ENCODE results near the gene PPP1R1C. TPM values are rescaled to one million over a fixed set of nuclear protein-coding genes. Genes with fewer than 3 reads are reported as not detected.

The PPP1R1C gene
- total and polyA plus RNA-seq, 4 donors, result 5.4 to 21.7 (median 11.3) TPM

- WGBS, result 80% methylated on average over 3 of the region's 3 CpGs
- no peaks in the 10 kb centered on the region for H3K27me3 ChIP-seq (ENCODE audit: control insufficient read depth in 4 of 4, insufficient read depth in 4 of 4, low read length in 3 of 4)
- H3K36me3 ChIP-seq (ENCODE audit: control insufficient read depth in 4 of 4, insufficient read depth in 3 of 4, low read depth in 1 of 4, low read length in 3 of 4), result no peaks in the 10 kb centered on the region
- peak; percentile 29 to 48 for TF ChIP-seq HNF4A (conservative IDR thresholded peaks at IDR 0.05)
- TF ChIP-seq ATF3 (IDR thresholded peaks at IDR 0.05), result no peak
- H3K9me3 ChIP-seq (ENCODE audit: control insufficient read depth in 4 of 4, low read length in 3 of 4), result no peaks in the 10 kb centered on the region
- H3K4me1 ChIP-seq (ENCODE audit: control insufficient read depth in 4 of 4, insufficient read depth in 4 of 4, low read length in 3 of 4), result peaks cover 5 to 19% (median 6%) of the 10 kb centered on the region in 4 donors
- DNase-seq (ENCODE audit: low spot score), result no peak
- no peak overlapping the region for H3K27ac ChIP-seq (ENCODE audit: low read depth in 1 of 2, low read length in 2 of 2)
- no peak overlapping the region for H3K4me3 ChIP-seq (ENCODE audit: low read depth in 1 of 3, low read length in 3 of 3)
- no peak overlapping the region for H3K9ac ChIP-seq (ENCODE audit: low read depth in 1 of 2, low read length in 2 of 2)
Observed at GRCh38 chr2:182073613-182074012, 88.0 kb downstream of the PPP1R1C start.

- 28% methylated on average over 5 of the region's 5 CpGs for WGBS
- H3K4me1 ChIP-seq (ENCODE audit: control insufficient read depth in 4 of 4, insufficient read depth in 4 of 4, low read length in 3 of 4), result peaks cover 5 to 19% (median 6%) of the 10 kb centered on the region in 4 donors
- H3K27ac ChIP-seq (ENCODE audit: low read depth in 1 of 2, low read length in 2 of 2), result peak overlapping the region; percentile 29 to 36
- H3K36me3 ChIP-seq (ENCODE audit: control insufficient read depth in 4 of 4, insufficient read depth in 3 of 4, low read depth in 1 of 4, low read length in 3 of 4), result no peaks in the 10 kb centered on the region
- no peaks in the 10 kb centered on the region for H3K9me3 ChIP-seq (ENCODE audit: control insufficient read depth in 4 of 4, low read length in 3 of 4)
- no peaks in the 10 kb centered on the region for H3K27me3 ChIP-seq (ENCODE audit: control insufficient read depth in 4 of 4, insufficient read depth in 4 of 4, low read length in 3 of 4)
- no peak overlapping the region for H3K9ac ChIP-seq (ENCODE audit: low read depth in 1 of 2, low read length in 2 of 2)
- DNase-seq (ENCODE audit: low spot score), result no peak
- TF ChIP-seq SP1 (IDR thresholded peaks at IDR 0.05), result no peak
- no peak for TF ChIP-seq MAX (IDR thresholded peaks at IDR 0.05)
- TF ChIP-seq ZBTB33 (IDR thresholded peaks at IDR 0.05), result no peak
- peak; percentile 44 to 46 for TF ChIP-seq RXRA (IDR thresholded peaks at IDR 0.05)
- no peak for TF ChIP-seq HNF4A (conservative IDR thresholded peaks at IDR 0.05)
- no peak for TF ChIP-seq TAF1 (conservative IDR thresholded peaks at IDR 0.05)
- TF ChIP-seq FOXA2 (IDR thresholded peaks at IDR 0.05), result peak; percentile 41
- no peak for TF ChIP-seq ATF3 (IDR thresholded peaks at IDR 0.05)
- H3K4me3 ChIP-seq (ENCODE audit: low read depth in 1 of 3, low read length in 3 of 3), result no peak overlapping the region
Observed at GRCh38 chr2:182077023-182077422, 91.4 kb downstream of the PPP1R1C start.

- Histone ChIP-seq H3K4me3 (ENCODE audit: low read depth in 1 of 3, low read length in 3 of 3) (no peak overlapping the region), H3K9me3 (ENCODE audit: control insufficient read depth in 4 of 4, low read length in 3 of 4) (no peaks in the 10 kb centered on the region), H3K9ac (ENCODE audit: low read depth in 1 of 2, low read length in 2 of 2) (no peak overlapping the region), H3K4me1 (ENCODE audit: control insufficient read depth in 4 of 4, insufficient read depth in 4 of 4, low read length in 3 of 4) (peaks cover 5 to 19% (median 6%) of the 10 kb centered on the region in 4 donors), H3K36me3 (ENCODE audit: control insufficient read depth in 4 of 4, insufficient read depth in 3 of 4, low read depth in 1 of 4, low read length in 3 of 4) (no peaks in the 10 kb centered on the region), H3K27me3 (ENCODE audit: control insufficient read depth in 4 of 4, insufficient read depth in 4 of 4, low read length in 3 of 4) (no peaks in the 10 kb centered on the region), H3K27ac (ENCODE audit: low read depth in 1 of 2, low read length in 2 of 2) (peak overlapping the region; percentile 29 to 36)
- DNase-seq (ENCODE audit: low spot score), result no peak
- 47% methylated on average over 11 of the region's 11 CpGs for WGBS
- TF ChIP-seq FOXA2 (IDR thresholded peaks at IDR 0.05) (peak; percentile 31), EGR1 (IDR thresholded peaks at IDR 0.05; ENCODE audit: low read depth in 2 of 2) (no peak), YY1 (IDR thresholded peaks at IDR 0.05) (peak; percentile 25), REST (IDR thresholded peaks at IDR 0.05) (no peak), GABPA (IDR thresholded peaks at IDR 0.05 in 1 of 2, conservative IDR thresholded peaks at IDR 0.05 in 1 of 2) (no peak), HNF4A (conservative IDR thresholded peaks at IDR 0.05) (peak; percentile 39 to 44), CTCF (IDR thresholded peaks at IDR 0.05; ENCODE audit: low read depth, low read length, missing input control) (peak; percentile 59), MAX (IDR thresholded peaks at IDR 0.05) (no peak), HNF4G (IDR thresholded peaks at IDR 0.05) (no peak), FOXA1 (IDR thresholded peaks at IDR 0.05) (peak; percentile 55), NR2F2 (IDR thresholded peaks at IDR 0.05) (no peak), JUND (IDR thresholded peaks at IDR 0.05) (peak; percentile 36 to 47), RAD21 (IDR thresholded peaks at IDR 0.05) (peak; percentile 94 to 96), RXRA (IDR thresholded peaks at IDR 0.05) (no peak), ATF3 (IDR thresholded peaks at IDR 0.05) (peak; percentile 25), TAF1 (conservative IDR thresholded peaks at IDR 0.05) (no peak), SP1 (IDR thresholded peaks at IDR 0.05) (no peak)
Observed at GRCh38 chr2:182077448-182078142, 91.9 kb downstream of the PPP1R1C start.

Data from liver (tissue), 9 donors.